Renal cortex interstitium (tissue), 11 donors: ENCODE data around the gene SLC1A7. TPM values are rescaled to one million over a fixed set of nuclear protein-coding genes. Genes with fewer than 3 reads are reported as not detected.

Experiments used
- DNase-seq, 11 donors: peaks; one replicate each; pipeline ENCODE4 v3.0.0-alpha.2; 2013; ENCODE audit warnings: low read depth in 9 of 11, low spot score in 4 of 11; ENCODE audit errors: extremely low read depth in 1 of 11
- polyA plus RNA-seq, 3 donors: library from polyadenylated mRNA; unstranded; fragments of 120-200 nt; gene quantifications; one replicate each; pipeline ENCODE4 v1.2.1, GENCODE V29; 2013; ENCODE audit not compliant: insufficient read length in 3 of 3

Gene SLC1A7
- polyA plus RNA-seq, 3 donors: 0.10 to 0.27 TPM; not detected in 1

GRCh38 chr1:53049574-53049967, 92.9 kb downstream of the SLC1A7 start:
- DNase-seq: no peak

GRCh38 chr1:53048960-53049573, 93.4 kb downstream of the SLC1A7 start:
- DNase-seq: no peak

GRCh38 chr1:53047737-53048736, 94.4 kb downstream of the SLC1A7 start:
- no peak for DNase-seq

- no peak for DNase-seq
Measured at GRCh38 chr1:53046930-53047329, 95.5 kb downstream of the SLC1A7 start.

- DNase-seq: no peak
Measured at GRCh38 chr1:53044926-53045325, 97.5 kb downstream of the SLC1A7 start.

- DNase-seq: peak in 1 of 11 donors; percentile 12
Measured at GRCh38 chr1:53043271-53043670, 99.2 kb downstream of the SLC1A7 start.

- DNase-seq: no peak
Measured at GRCh38 chr1:53038566-53038965, 103.9 kb downstream of the SLC1A7 start.

Other genes starting within 250 kb of the SLC1A7 start
- gene ECHDC2, start 220.9 kb downstream of the SLC1A7 start, polyA plus RNA-seq: 100 to 1,000 TPM; 121 to 283 (median 136) TPM
- gene SCP2, start 215.4 kb downstream of the SLC1A7 start, polyA plus RNA-seq: 100 to 1,000 TPM; 176 to 233 (median 193) TPM
- gene PODN, start 80.4 kb downstream of the SLC1A7 start, polyA plus RNA-seq: 1 to 10 TPM; 1.1 to 2.6 (median 2.6) TPM
- gene CPT2, start 54.2 kb upstream of the SLC1A7 start, polyA plus RNA-seq: 10 to 100 TPM; 29.0 to 29.9 (median 29.8) TPM
- 10 to 100 TPM; 86.6 to 90.5 (median 90.2) TPM for gene CZIB, start 78.0 kb upstream of the SLC1A7 start, polyA plus RNA-seq
- 10 to 100 TPM; 76.9 to 98.8 (median 95.8) TPM for gene MAGOH, start 95.9 kb upstream of the SLC1A7 start, polyA plus RNA-seq
- gene LRP8, start 185.4 kb upstream of the SLC1A7 start, polyA plus RNA-seq: 1 to 10 TPM; 5.7 to 6.9 (median 6.6) TPM